K562 (cell line): ENCODE results near the gene CA5B. TPM values are rescaled to one million over a fixed set of nuclear protein-coding genes. Genes with fewer than 3 reads are reported as not detected.

Source experiments
- ATAC-seq: fragments of 200-7000 bp; cut with Tn5 transposase; 3 replicates; pipeline ENCODE4 v1.9.1; 2020; ENCODE audit warnings: moderate library complexity
- BruUV-seq: library from RNA; stranded (reverse); fragments of 400-500 nt; replicated peaks from 2 replicates; lab custom pipeline; 2021; lab: Mats Ljungman, UMichigan
- CTCF ChIA-PET: fragments of 300-600 bp; formaldehyde crosslinking; extraction: SDS; loops from one replicate; lab custom pipeline; 2021; ENCODE audit warnings: low intra/inter-chr PET ratio; lab: Yijun Ruan, JAX
- POLR2A ChIA-PET: fragments of 300-600, 350-650 bp; sonication (Branson Sonifier 250); formaldehyde crosslinking; extraction: SDS; loops from one replicate; lab custom pipeline; 2021; ENCODE audit warnings: antibody characterized with exemption, inconsistent platforms; lab: Yijun Ruan, JAX
- DNase-seq, 4 experiments: peaks; one replicate each; pipeline versions ENCODE4 v3.0.0 to v3.0.0-alpha.2; 2011 to 2018; ENCODE audit warnings: low spot score in 3 of 4, mixed read lengths in 3 of 4; ENCODE audit errors: extremely low read depth in 1 of 4
- FAIRE-seq: peaks from 2 replicates; lab custom pipeline; 2011; peaks lifted over from hg19 to GRCh38; lab: Jason Lieb, UNC
- H2AFZ ChIP-seq: 2 replicates; pipeline ENCODE4 v1.6.0; 2011; ENCODE audit warnings: low read depth, low read length, control low read depth, inconsistent platforms
- H3K27ac ChIP-seq: fragments of 200-600 bp; 3 replicates; pipeline ENCODE4 v1.8.0; 2011; ENCODE audit warnings: low read depth, mild to moderate bottlenecking, control low read depth, inconsistent platforms, low read length, moderate library complexity, mixed read lengths; ENCODE audit errors: extremely low read depth
- H3K27me3 ChIP-seq, 2 experiments: fragments of 300-600 bp in 1 of 2; 2 replicates in 1 of 2; 3 replicates in 1 of 2; pipeline versions ENCODE4 v1.6.0 to v1.8.0; 2011; ENCODE audit warnings: inconsistent platforms in 2 of 2, low read length in 2 of 2, mild to moderate bottlenecking in 1 of 2, mixed read lengths in 1 of 2, moderate library complexity in 1 of 2; ENCODE audit not compliant: control insufficient read depth in 2 of 2, insufficient read depth in 2 of 2
- H3K36me3 ChIP-seq: fragments of 300-600 bp; 3 replicates; pipeline ENCODE4 v1.8.0; 2011; ENCODE audit warnings: mild to moderate bottlenecking, low read length, inconsistent platforms; ENCODE audit not compliant: control insufficient read depth, insufficient read depth
- H3K4me1 ChIP-seq, 2 experiments: fragments of 200-600 bp in 1 of 2; replicated peaks in 1 of 2; 2 replicates in 1 of 2; 3 replicates in 1 of 2; pipeline versions ENCODE4 v1.5.1 to v1.8.0; 2011; ENCODE audit warnings: inconsistent platforms in 2 of 2, low read length in 2 of 2, mild to moderate bottlenecking in 1 of 2, mixed read lengths in 1 of 2, moderate library complexity in 1 of 2; ENCODE audit not compliant: control insufficient read depth in 2 of 2, insufficient read depth in 2 of 2
- H3K4me2 ChIP-seq: 2 replicates; pipeline ENCODE4 v1.6.1; 2011; ENCODE audit warnings: low read length, control low read depth, inconsistent platforms, mixed read lengths; ENCODE audit not compliant: insufficient read depth
- H3K4me3 ChIP-seq: fragments of 200-600 bp; sonication (generic), shearing (Covaris generic); 2 replicates; pipeline ENCODE4 v1.5.1; 2016; ENCODE audit warnings: control low read depth, inconsistent platforms
- H3K79me2 ChIP-seq: fragments of 200-600 bp; 3 replicates; pipeline ENCODE4 v1.8.0; 2011; ENCODE audit warnings: low read length, inconsistent platforms; ENCODE audit not compliant: control insufficient read depth, insufficient read depth
- H3K9ac ChIP-seq, 2 experiments: 2 replicates each; pipeline versions ENCODE4 v1.6.0 to v1.6.1; 2011; ENCODE audit warnings: low read depth in 2 of 2, low read length in 2 of 2, control low read depth in 1 of 2, inconsistent platforms in 1 of 2, mild to moderate bottlenecking in 1 of 2, mixed read lengths in 1 of 2; ENCODE audit not compliant: insufficient read depth in 1 of 2
- H3K9me1 ChIP-seq: one replicate; pipeline ENCODE4 v1.6.0; 2011; ENCODE audit warnings: inconsistent platforms, mild to moderate bottlenecking, low read length, moderate library complexity; ENCODE audit not compliant: control insufficient read depth, insufficient read depth
- H3K9me3 ChIP-seq: replicated peaks from 2 replicates; pipeline ENCODE4 v1.5.1; 2011; ENCODE audit warnings: low read depth, low read length, inconsistent platforms; ENCODE audit not compliant: control insufficient read depth, insufficient read depth
- H4K20me1 ChIP-seq: replicated peaks from 2 replicates; pipeline ENCODE4 v1.6.1; 2011; ENCODE audit warnings: low read length, inconsistent platforms, mixed read lengths; ENCODE audit not compliant: control insufficient read depth, insufficient read depth
- CAMTA2 ChIP-seq: fragments of 250-450 bp; sonication (Bioruptor Pico); conservative IDR thresholded peaks from 2 replicates; pipeline ENCODE4 v1.5.1; 2022
- ETV5 ChIP-seq: sonication (generic); formaldehyde crosslinking; IDR thresholded peaks from 2 replicates; pipeline ENCODE4 v1.4.0; 2020; ENCODE audit warnings: low read depth, mild to moderate bottlenecking, missing genetic modification reagents
- FOXJ2 ChIP-seq: fragments of 200-800 bp; sonication (Bioruptor generic); IDR thresholded peaks from 2 replicates; pipeline ENCODE4 v1.6.1; 2016; ENCODE audit warnings: missing genetic modification characterization, missing compliant biosample characterization
- IRF9 ChIP-seq: fragments of 450-650 bp; IDR thresholded peaks from 2 replicates; pipeline ENCODE4 v1.6.1; 2016; ENCODE audit warnings: missing biosample characterization, missing genetic modification characterization
- NFRKB ChIP-seq: fragments of 450-650 bp; IDR thresholded peaks from 2 replicates; pipeline ENCODE4 v1.6.1; 2016; ENCODE audit warnings: low read depth
- NONO ChIP-seq, 2 experiments: fragments of 200-400 bp in 1 of 2; fragments of 450-650 bp in 1 of 2; formaldehyde crosslinking in 1 of 2; IDR thresholded peaks; 2 replicates each; pipeline ENCODE4 v1.6.1; 2017; ENCODE audit warnings: low read depth in 2 of 2, mild to moderate bottlenecking in 2 of 2, moderate library complexity in 2 of 2, low read length in 1 of 2
- RBM25 ChIP-seq: fragments of 200-400 bp; formaldehyde crosslinking; IDR thresholded peaks from 2 replicates; pipeline ENCODE4 v1.6.1; 2018; ENCODE audit warnings: low read length, low read depth, moderate library complexity; ENCODE audit not compliant: severe bottlenecking
- RUNX1 ChIP-seq: sonication (generic); IDR thresholded peaks from 2 replicates; pipeline ENCODE4 v1.6.1; 2016; ENCODE audit warnings: antibody characterized with exemption, low read depth
- SAFB2 ChIP-seq: fragments of 200-400 bp; formaldehyde crosslinking; IDR thresholded peaks from 2 replicates; pipeline ENCODE4 v1.6.1; 2018; ENCODE audit warnings: borderline replicate concordance, low read length, low read depth, moderate library complexity; ENCODE audit not compliant: severe bottlenecking
- ZFP36 ChIP-seq: fragments of 150-350 bp; IDR thresholded peaks from 2 replicates; pipeline ENCODE4 v1.6.1; 2018; ENCODE audit warnings: low read length, low read depth; ENCODE audit not compliant: partially characterized antibody
- ZNF146 ChIP-seq: IDR thresholded peaks from one replicate; pipeline ENCODE4 v1.6.1; 2018; ENCODE audit warnings: missing compliant biosample characterization; ENCODE audit not compliant: unreplicated experiment
- ZNF184 ChIP-seq: sonication (generic); formaldehyde crosslinking; IDR thresholded peaks from 2 replicates; pipeline ENCODE4 v1.5.0; 2020; ENCODE audit warnings: missing genetic modification reagents
- ZNF280A ChIP-seq: fragments of 450-650 bp; IDR thresholded peaks from 2 replicates; pipeline ENCODE4 v1.6.1; 2018; ENCODE audit warnings: mild to moderate bottlenecking, low read depth; ENCODE audit not compliant: partially characterized antibody
- ZNF764 ChIP-seq: fragments of 250-450 bp; sonication (Bioruptor Pico); IDR thresholded peaks from 2 replicates; pipeline ENCODE4 v1.4.0; 2020; ENCODE audit warnings: low read depth, mild to moderate bottlenecking, moderate library complexity
- WGBS: fragments of 100-300 bp; shearing (Covaris generic); methylation state at CpG from one replicate; pipeline ENCODE4 v1.1.6; 2016; ENCODE audit warnings: low coverage, mixed read lengths; ENCODE audit not compliant: insufficient coverage; ENCODE audit errors: missing lambda C conversion rate; 5-methylcytosine and 5-hydroxymethylcytosine counted together
- in situ Hi-C: fragments of 300-500 bp; cut with MboI; formaldehyde crosslinking; loops from 4 replicates; pipeline ENCODE4 v1.15.0; 2018; ENCODE audit warnings: inconsistent platforms, mixed read lengths
- intact Hi-C: fragments of 100-400 bp; cut with micrococcal nuclease; formaldehyde crosslinking; loops from 2 replicates; pipeline ENCODE4 v1.14.2; 2022
- polyA plus RNA-seq, 8 experiments: library from polyadenylated mRNA; depleted of rRNA in 4 of 8; stranded (reverse) in 5 of 8; unstranded in 3 of 8; fragments of >200 nt; fragmentation: Nextera tagmentation in 2 of 8; fragmentation: Illumina TruSeq in 1 of 8; extraction: Ambion mirVana in 2 of 8; extraction: Trizol in 1 of 8; gene quantifications; 2 replicates each; pipeline versions ENCODE4 v1.2.1 to v1.2.3, GENCODE V29; 2011 to 2014; ENCODE audit warnings: inconsistent platforms in 1 of 8, missing spikeins in 1 of 8
- total RNA-seq, 7 experiments: library from RNA; depleted of rRNA in 6 of 7; stranded (reverse); fragments of >200 nt in 6 of 7; fragmentation: Illumina TruSeq in 2 of 7; extraction: Trizol in 2 of 7; gene quantifications; 2 replicates each; pipeline versions ENCODE4 v1.2.1 to v1.2.3, GENCODE V29; 2011 to 2021; ENCODE audit warnings: low replicate concordance in 1 of 7

The CA5B gene
- total and polyA plus RNA-seq, 9 of the 15 experiments (the other 6 are each of a cell fraction or from before 2014, with no cell fraction given) = 0.55 to 3.7 (median 2.6) TPM

- no peak for TF ChIP-seq ZNF184 (CRISPR knock-in tag)
- TF ChIP-seq ZFP36 = no peak
- TF ChIP-seq ZNF764 (CRISPR knock-in tag) = no peak
Observed at GRCh38 chrX:15694941-15695451, 43.1 kb upstream of the CA5B start (continued).

GRCh38 chrX:15696516-15696915 is 41.6 kb upstream of the CA5B start:
- H3K4me3 ChIP-seq = no peak overlapping the region
- H2AFZ ChIP-seq = no peak overlapping the region
- no peaks in the 10 kb centered on the region for H3K27me3 ChIP-seq
- no peak overlapping the region for H3K4me2 ChIP-seq
- no peak overlapping the region for H3K27ac ChIP-seq
- DNase-seq (no peak), ATAC-seq (no peak), FAIRE-seq (no peak)
- ChIA-PET CTCF (no interaction called here), POLR2A (no interaction called here)
- H3K9me1 ChIP-seq = no peaks in the 10 kb centered on the region
- no peaks in the 10 kb centered on the region for H4K20me1 ChIP-seq
- no peak overlapping the region for H3K9ac ChIP-seq
- no peaks in the 10 kb centered on the region for H3K9me3 ChIP-seq
- peak; percentile 73 for TF ChIP-seq ZNF146
- TF ChIP-seq NFRKB = no peak
- no peak for TF ChIP-seq CAMTA2 (CRISPR knock-in tag)
- no peak for TF ChIP-seq ETV5
- TF ChIP-seq RBM25 = peak; percentile 11
- TF ChIP-seq ZNF280A = no peak
- TF ChIP-seq NONO (IDR thresholded peaks at IDR 0.05; ENCODE audit: low read depth in 2 of 2, low read length in 1 of 2) = no peak
- no peak for TF ChIP-seq RUNX1
- no peak for TF ChIP-seq FOXJ2 (tag)
- no peak for TF ChIP-seq SAFB2
- no peak for TF ChIP-seq IRF9
- in situ Hi-C loops = no loop called here
- H3K79me2 ChIP-seq = no peaks in the 10 kb centered on the region
- no TSS peak for BruUV-seq
- intact Hi-C loops = no loop called here
- H3K4me1 ChIP-seq = no peaks in the 10 kb centered on the region
- WGBS = 95% methylated on average over 3 of the region's 3 CpGs
- H3K36me3 ChIP-seq = peaks cover 61% of the 10 kb centered on the region; the same call in 1 of the 3 replicates
